ENCODE measurements around the gene TEX19.

Gene TEX19

DNA sequence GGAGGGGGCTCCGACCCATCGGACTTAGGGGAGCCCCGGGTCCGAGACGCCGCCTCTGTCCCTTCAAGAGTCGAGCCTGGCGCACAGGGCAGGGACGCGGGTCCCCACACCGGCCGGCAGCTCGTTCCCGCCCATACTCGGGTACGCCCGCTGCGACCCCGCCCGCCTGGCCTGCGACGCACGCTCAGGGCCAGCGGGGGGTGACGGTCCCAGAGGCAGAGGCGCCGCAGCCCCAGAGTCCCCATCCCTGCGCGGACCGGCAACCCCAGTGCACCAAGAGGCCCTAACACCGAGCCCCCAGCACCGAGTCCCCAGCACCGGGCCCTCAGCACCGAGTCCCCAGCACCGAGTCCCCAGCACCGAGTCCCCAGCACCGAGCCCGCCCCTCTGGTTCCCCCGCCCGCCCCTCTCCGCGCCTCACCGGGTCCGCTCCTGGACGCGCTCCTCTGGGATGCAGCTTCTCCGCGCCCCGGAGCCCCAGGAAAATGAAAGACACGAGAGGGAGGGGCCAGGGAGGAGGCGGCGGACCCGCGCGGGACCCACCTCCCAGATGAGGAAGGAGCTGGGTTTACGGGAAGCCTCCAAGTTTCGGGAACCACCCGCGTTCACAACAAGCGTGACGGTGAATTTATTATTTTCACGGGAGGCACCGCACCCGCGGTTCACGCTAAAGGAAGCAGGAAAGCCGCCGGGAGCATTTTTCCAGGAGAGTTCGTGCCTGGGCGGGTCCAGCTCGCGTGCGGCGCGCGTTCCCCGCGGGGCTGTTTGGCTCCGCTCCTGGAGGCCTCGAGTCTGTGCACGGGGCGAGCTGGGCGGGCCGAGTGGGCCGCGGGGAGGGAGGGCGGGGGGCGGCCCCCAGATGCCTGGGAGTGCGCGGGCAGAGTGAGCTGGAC lies 25.5 kb upstream of the TEX19 start, which contains the start of gene SECTM1:
Gene SECTM1 (minus strand): TSS at position 488 of the 893 bp plus-strand sequence. CDS start 6,526 bp downstream, outside the sequence.
- Histone ChIP-seq H3K36me3 (ENCODE audit: control insufficient read depth, insufficient read depth, low read length) (no peaks in the 10 kb centered on the region), H3K4me1 (ENCODE audit: control insufficient read depth, insufficient read depth, low read length) (peaks cover 3% of the 10 kb centered on the region), H3K27me3 (ENCODE audit: control insufficient read depth, insufficient read depth, low read length) (peaks cover 29% of the 10 kb centered on the region), H3K9ac (ENCODE audit: low read depth, low read length) (no peak within 1 kb of the TSS), H3K4me3 (ENCODE audit: low read depth, low read length) (peak within 1 kb of the TSS; percentile 50), H3K9me3 (ENCODE audit: control insufficient read depth, insufficient read depth, low read length) (no peaks in the 10 kb centered on the region)

- H3K9ac ChIP-seq (ENCODE audit: low read depth, low read length) = no peak overlapping the region
- no peaks in the 10 kb centered on the region for H3K36me3 ChIP-seq (ENCODE audit: control insufficient read depth, insufficient read depth, low read length)
- peaks cover 32% of the 10 kb centered on the region for H3K27me3 ChIP-seq (ENCODE audit: control insufficient read depth, insufficient read depth, low read length)
- no peaks in the 10 kb centered on the region for H3K9me3 ChIP-seq (ENCODE audit: control insufficient read depth, insufficient read depth, low read length)
- no peak overlapping the region for H3K4me3 ChIP-seq (ENCODE audit: low read depth, low read length)
- H3K4me1 ChIP-seq (ENCODE audit: control insufficient read depth, insufficient read depth, low read length) = peaks cover 3% of the 10 kb centered on the region
These were observed 24.8 kb upstream of the TEX19 start for GRCh38 chr17:82334204-82334621.

DNA sequence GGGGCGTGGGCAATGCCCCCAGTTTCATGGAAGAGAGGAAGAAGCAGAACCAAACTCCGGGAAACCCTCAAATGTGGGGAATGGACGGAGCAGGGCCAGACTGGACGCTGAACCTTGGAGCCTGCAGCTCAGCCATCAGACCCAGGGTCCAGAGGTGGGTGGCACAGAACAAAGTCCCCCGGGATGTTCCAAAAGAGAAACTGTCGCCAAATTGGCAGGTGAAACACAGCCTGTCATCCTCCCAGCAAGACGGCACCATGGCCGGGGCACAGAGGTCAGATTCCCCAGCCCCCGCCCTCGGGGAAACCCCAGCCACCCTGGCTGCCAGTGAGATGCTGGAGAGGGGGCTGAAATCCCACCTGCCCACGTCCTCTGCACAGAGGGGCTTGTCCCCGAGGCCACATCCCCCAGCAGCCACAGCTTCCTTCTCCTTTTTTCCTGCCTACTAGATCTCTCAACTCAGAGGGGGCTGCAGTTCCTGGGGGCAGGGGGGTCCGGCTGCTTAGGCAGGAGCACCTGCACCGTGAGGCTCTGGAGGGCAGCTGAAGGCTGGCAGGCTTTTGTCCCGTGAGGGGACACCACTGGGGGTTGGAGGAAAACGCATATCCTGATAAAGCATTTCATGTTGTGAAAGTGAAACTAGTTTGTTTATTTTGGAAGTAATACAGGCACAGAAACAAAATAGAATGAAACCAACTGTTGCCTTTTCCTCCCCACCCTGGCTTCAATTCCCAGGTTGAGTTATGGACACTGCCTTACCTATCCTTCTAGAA lies 24.2 kb upstream of the TEX19 start:
- Histone ChIP-seq H3K27me3 (ENCODE audit: control insufficient read depth, insufficient read depth, low read length) (peaks cover 32% of the 10 kb centered on the region), H3K36me3 (ENCODE audit: control insufficient read depth, insufficient read depth, low read length) (no peaks in the 10 kb centered on the region), H3K9me3 (ENCODE audit: control insufficient read depth, insufficient read depth, low read length) (no peaks in the 10 kb centered on the region), H3K4me3 (ENCODE audit: low read depth, low read length) (no peak overlapping the region), H3K4me1 (ENCODE audit: control insufficient read depth, insufficient read depth, low read length) (peaks cover 3% of the 10 kb centered on the region), H3K9ac (ENCODE audit: low read depth, low read length) (no peak overlapping the region)

DNA sequence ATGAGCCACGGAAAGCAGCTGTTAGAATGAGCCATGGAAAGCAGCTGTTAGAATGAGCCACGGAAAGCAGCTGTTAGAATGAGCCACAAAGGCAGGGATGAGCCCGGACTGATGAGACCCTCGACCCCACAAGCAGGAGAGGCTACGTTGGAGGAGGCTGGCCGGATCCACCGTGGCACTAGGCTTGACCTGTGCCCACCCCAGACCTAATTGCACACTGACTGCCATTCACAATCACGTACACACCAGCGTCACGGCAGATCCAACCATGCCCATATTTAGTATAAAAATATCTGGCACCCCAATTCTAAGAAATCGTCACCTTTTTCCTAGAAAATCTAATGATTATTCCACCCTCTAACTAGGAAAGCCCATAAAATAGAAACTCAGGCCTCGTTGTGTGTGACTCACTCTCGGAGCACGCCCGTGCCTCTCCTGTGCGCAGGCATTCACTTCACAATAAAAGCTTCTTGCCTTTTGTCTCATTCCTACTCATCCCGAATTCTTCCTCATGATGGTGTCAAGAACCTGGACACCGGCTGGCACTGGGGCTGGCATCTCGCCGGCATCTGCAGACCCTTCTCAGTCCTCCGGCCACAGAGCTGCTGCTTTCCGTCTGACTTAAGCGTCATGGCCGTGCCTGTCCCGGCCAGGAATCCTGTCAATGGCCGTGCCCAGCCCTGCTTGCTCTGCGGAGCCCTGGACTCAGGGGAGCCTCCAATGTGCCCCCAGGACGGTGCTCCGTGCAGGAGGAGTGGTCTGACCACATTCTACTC lies 20.0 kb upstream of the TEX19 start:
- no peak overlapping the region for H3K9ac ChIP-seq (ENCODE audit: low read depth, low read length)
- no peak overlapping the region for H3K4me3 ChIP-seq (ENCODE audit: low read depth, low read length)
- H3K27me3 ChIP-seq (ENCODE audit: control insufficient read depth, insufficient read depth, low read length) = peaks cover 19% of the 10 kb centered on the region
- no peaks in the 10 kb centered on the region for H3K4me1 ChIP-seq (ENCODE audit: control insufficient read depth, insufficient read depth, low read length)
- no peaks in the 10 kb centered on the region for H3K9me3 ChIP-seq (ENCODE audit: control insufficient read depth, insufficient read depth, low read length)
- no peaks in the 10 kb centered on the region for H3K36me3 ChIP-seq (ENCODE audit: control insufficient read depth, insufficient read depth, low read length)

- H3K27me3 ChIP-seq (ENCODE audit: control insufficient read depth, insufficient read depth, low read length) = peaks cover 13% of the 10 kb centered on the region
- no peak overlapping the region for H3K4me3 ChIP-seq (ENCODE audit: low read depth, low read length)
- H3K9ac ChIP-seq (ENCODE audit: low read depth, low read length) = no peak overlapping the region
- H3K9me3 ChIP-seq (ENCODE audit: control insufficient read depth, insufficient read depth, low read length) = no peaks in the 10 kb centered on the region
- H3K36me3 ChIP-seq (ENCODE audit: control insufficient read depth, insufficient read depth, low read length) = no peaks in the 10 kb centered on the region
- H3K4me1 ChIP-seq (ENCODE audit: control insufficient read depth, insufficient read depth, low read length) = no peaks in the 10 kb centered on the region
These were observed 19.1 kb upstream of the TEX19 start for GRCh38 chr17:82339634-82340580.

GRCh38 chr17:82342361-82343079 lies 16.5 kb upstream of the TEX19 start:
- H3K27me3 ChIP-seq (ENCODE audit: control insufficient read depth, insufficient read depth, low read length) = peaks cover 4% of the 10 kb centered on the region
- no peaks in the 10 kb centered on the region for H3K4me1 ChIP-seq (ENCODE audit: control insufficient read depth, insufficient read depth, low read length)
- H3K9me3 ChIP-seq (ENCODE audit: control insufficient read depth, insufficient read depth, low read length) = no peaks in the 10 kb centered on the region
- H3K36me3 ChIP-seq (ENCODE audit: control insufficient read depth, insufficient read depth, low read length) = no peaks in the 10 kb centered on the region
- H3K4me3 ChIP-seq (ENCODE audit: low read depth, low read length) = no peak overlapping the region
- H3K9ac ChIP-seq (ENCODE audit: low read depth, low read length) = no peak overlapping the region

- peaks cover 2% of the 10 kb centered on the region for H3K27me3 ChIP-seq (ENCODE audit: control insufficient read depth, insufficient read depth, low read length)
- no peak overlapping the region for H3K4me3 ChIP-seq (ENCODE audit: low read depth, low read length)
- no peaks in the 10 kb centered on the region for H3K4me1 ChIP-seq (ENCODE audit: control insufficient read depth, insufficient read depth, low read length)
- no peak overlapping the region for H3K9ac ChIP-seq (ENCODE audit: low read depth, low read length)
- H3K9me3 ChIP-seq (ENCODE audit: control insufficient read depth, insufficient read depth, low read length) = no peaks in the 10 kb centered on the region
- H3K36me3 ChIP-seq (ENCODE audit: control insufficient read depth, insufficient read depth, low read length) = no peaks in the 10 kb centered on the region
These were observed 15.5 kb upstream of the TEX19 start for GRCh38 chr17:82343560-82343959.

DNA sequence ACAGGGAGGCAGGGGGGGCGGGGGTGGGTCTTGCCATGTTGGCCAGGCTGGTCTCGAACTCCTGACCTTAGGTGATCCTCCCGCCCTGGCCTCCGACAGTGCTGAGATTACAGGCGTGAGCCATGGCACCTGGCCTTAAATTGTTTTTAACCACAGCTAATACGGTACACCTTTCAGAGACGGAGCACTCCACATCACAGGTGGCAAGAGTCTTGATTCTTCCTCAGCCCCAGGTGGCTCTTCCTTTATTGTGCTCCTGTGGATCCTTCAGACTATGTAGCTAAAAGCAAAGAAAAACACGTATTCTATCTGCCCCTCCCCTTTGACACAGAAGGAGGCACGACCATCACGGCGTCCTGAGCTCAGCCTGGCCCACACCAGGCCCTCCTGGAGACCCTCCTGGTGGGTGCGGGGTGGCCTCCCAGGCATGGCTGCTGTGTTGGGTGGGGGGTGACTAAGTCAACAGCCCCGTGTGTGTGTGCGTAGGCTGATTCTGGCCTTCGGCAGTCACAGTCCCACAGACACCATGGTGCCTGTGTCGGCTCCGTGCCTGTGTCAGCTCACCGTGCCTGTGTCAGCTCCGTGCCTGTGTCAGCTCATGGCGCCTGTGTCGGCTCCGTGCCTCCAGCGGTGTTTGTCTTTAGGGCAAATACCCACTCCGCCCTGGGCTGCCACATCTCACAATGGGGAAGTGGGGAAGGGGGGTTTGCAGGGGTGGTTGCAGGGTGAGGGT lies 14.7 kb upstream of the TEX19 start:
- H3K4me3 ChIP-seq (ENCODE audit: low read depth, low read length) = no peak overlapping the region
- no peak overlapping the region for H3K9ac ChIP-seq (ENCODE audit: low read depth, low read length)
- no peaks in the 10 kb centered on the region for H3K4me1 ChIP-seq (ENCODE audit: control insufficient read depth, insufficient read depth, low read length)
- no peaks in the 10 kb centered on the region for H3K36me3 ChIP-seq (ENCODE audit: control insufficient read depth, insufficient read depth, low read length)
- H3K9me3 ChIP-seq (ENCODE audit: control insufficient read depth, insufficient read depth, low read length) = no peaks in the 10 kb centered on the region
- no peaks in the 10 kb centered on the region for H3K27me3 ChIP-seq (ENCODE audit: control insufficient read depth, insufficient read depth, low read length)

- Histone ChIP-seq H3K9ac (ENCODE audit: low read depth, low read length) (no peak overlapping the region), H3K4me3 (ENCODE audit: low read depth, low read length) (no peak overlapping the region), H3K9me3 (ENCODE audit: control insufficient read depth, insufficient read depth, low read length) (no peaks in the 10 kb centered on the region), H3K27me3 (ENCODE audit: control insufficient read depth, insufficient read depth, low read length) (no peaks in the 10 kb centered on the region), H3K36me3 (ENCODE audit: control insufficient read depth, insufficient read depth, low read length) (no peaks in the 10 kb centered on the region), H3K4me1 (ENCODE audit: control insufficient read depth, insufficient read depth, low read length) (no peaks in the 10 kb centered on the region)
These were observed 13.7 kb upstream of the TEX19 start for GRCh38 chr17:82345151-82345976.

Measured in iPS-15b (cell line).